Effector CD8-positive, alpha-beta T cell (primary cell): ENCODE results near the gene ATP8B4.

ENCODE experiments used
- DNase-seq: peaks from one replicate; lab custom pipeline; 2025; lab: John Stamatoyannopoulos, UW

ATP8B4 gene

GRCh38 chr15:49898097-49898496, 220.9 kb downstream of the ATP8B4 start:
- no peak for DNase-seq

GRCh38 chr15:49895347-49896223, 223.4 kb downstream of the ATP8B4 start:
- DNase-seq = no peak

GRCh38 chr15:49890689-49891088, 228.3 kb downstream of the ATP8B4 start:
- no peak for DNase-seq

GRCh38 chr15:49889536-49889935, 229.5 kb downstream of the ATP8B4 start:
- DNase-seq = no peak

- DNase-seq = no peak
Measured at GRCh38 chr15:49888734-49889133, 230.3 kb downstream of the ATP8B4 start.

- no peak for DNase-seq
Measured at GRCh38 chr15:49888323-49888693, 230.7 kb downstream of the ATP8B4 start.

GRCh38 chr15:49887659-49888322, 231.2 kb downstream of the ATP8B4 start:
- no peak for DNase-seq

GRCh38 chr15:49883121-49883520, 235.9 kb downstream of the ATP8B4 start:
- no peak for DNase-seq

- DNase-seq = no peak
Measured at GRCh38 chr15:49881866-49882265, 237.2 kb downstream of the ATP8B4 start.

- DNase-seq = no peak
Measured at GRCh38 chr15:49881433-49881832, 237.6 kb downstream of the ATP8B4 start.

- DNase-seq = no peak
Measured at GRCh38 chr15:49877873-49878521, 241.0 kb downstream of the ATP8B4 start.

- no peak for DNase-seq
Measured at GRCh38 chr15:49877117-49877872, 241.7 kb downstream of the ATP8B4 start.

- DNase-seq = no peak
Measured at GRCh38 chr15:49876401-49877038, 242.5 kb downstream of the ATP8B4 start.

GRCh38 chr15:49875392-49875791, 243.6 kb downstream of the ATP8B4 start:
- no peak for DNase-seq

GRCh38 chr15:49870472-49870871, 248.6 kb downstream of the ATP8B4 start:
- DNase-seq = no peak

- DNase-seq = no peak
Measured at GRCh38 chr15:49868348-49868747, 250.7 kb downstream of the ATP8B4 start.

GRCh38 chr15:49865925-49866757, 252.9 kb downstream of the ATP8B4 start:
- no peak for DNase-seq

GRCh38 chr15:49864251-49864650, 254.8 kb downstream of the ATP8B4 start:
- no peak for DNase-seq

- no peak for DNase-seq
Measured at GRCh38 chr15:49863431-49864224, 255.4 kb downstream of the ATP8B4 start.

GRCh38 chr15:49860101-49860500, 258.9 kb downstream of the ATP8B4 start:
- no peak for DNase-seq
